A673 (cell line): ENCODE measurements around the gene SH3RF3. TPM values are rescaled to one million over a fixed set of nuclear protein-coding genes. Genes with fewer than 3 reads are reported as not detected.

Experiments
- BruUV-seq: library from RNA; stranded (reverse); fragments of 400-500 nt; replicated peaks from 2 replicates; lab custom pipeline; 2021; lab: Mats Ljungman, UMichigan
- CTCF ChIA-PET: fragments of 300-600 bp; sonication (Branson Sonifier 250); formaldehyde crosslinking; loops from one replicate; lab custom pipeline; 2022; ENCODE audit warnings: antibody characterized with exemption; lab: Charles Lee
- POLR2A ChIA-PET: fragments of 300-600 bp; sonication (Branson Sonifier 250); formaldehyde crosslinking; loops from one replicate; lab custom pipeline; 2022; ENCODE audit warnings: antibody characterized with exemption; ENCODE audit not compliant: low non-redundant PET; lab: Charles Lee
- DNase-seq: peaks from one replicate; pipeline ENCODE4 v3.0.0-alpha.2; 2015; ENCODE audit warnings: low spot score
- H3K27ac ChIP-seq: fragments of 200-600 bp; sonication (generic); 2 replicates; pipeline ENCODE4 v1.5.1; 2016; ENCODE audit warnings: mixed run types, low read depth, mild to moderate bottlenecking, mixed read lengths, antibody characterized with exemption, low read length; ENCODE audit not compliant: poor library complexity, severe bottlenecking
- H3K27me3 ChIP-seq: fragments of 200-600 bp; sonication (generic); replicated peaks from 2 replicates; pipeline ENCODE4 v1.6.1; 2017; ENCODE audit warnings: mixed run types, low read depth, mild to moderate bottlenecking, mixed read lengths, antibody characterized with exemption, low read length; ENCODE audit not compliant: insufficient read depth, poor library complexity
- H3K36me3 ChIP-seq: fragments of 200-600 bp; sonication (generic); 2 replicates; pipeline ENCODE4 v1.6.1; 2016; ENCODE audit warnings: mixed run types, mild to moderate bottlenecking, mixed read lengths, antibody characterized with exemption, low read length; ENCODE audit not compliant: insufficient read depth, poor library complexity, severe bottlenecking
- H3K4me1 ChIP-seq: fragments of 200-600 bp; sonication (generic); 2 replicates; pipeline ENCODE4 v1.6.1; 2017; ENCODE audit warnings: mixed run types, mild to moderate bottlenecking, mixed read lengths, antibody characterized with exemption, low read length; ENCODE audit not compliant: insufficient read depth, poor library complexity, severe bottlenecking
- H3K4me3 ChIP-seq: fragments of 200-600 bp; sonication (generic); 2 replicates; pipeline ENCODE4 v1.5.1; 2016; ENCODE audit warnings: low read depth, mixed run types, mild to moderate bottlenecking, mixed read lengths, low read length; ENCODE audit not compliant: poor library complexity, severe bottlenecking
- H3K9me3 ChIP-seq: fragments of 200-600 bp; sonication (generic); 2 replicates; pipeline ENCODE4 v1.6.1; 2016; ENCODE audit warnings: mixed run types, low read depth, mild to moderate bottlenecking, mixed read lengths, antibody characterized with exemption, low read length; ENCODE audit not compliant: poor library complexity, severe bottlenecking
- EZH2 ChIP-seq: fragments of 200-600 bp; sonication (generic); IDR thresholded peaks from 2 replicates; pipeline ENCODE4 v1.6.1; 2017; ENCODE audit warnings: borderline replicate concordance, low read depth, mild to moderate bottlenecking, mixed read lengths, antibody characterized with exemption, low read length; ENCODE audit not compliant: poor library complexity, severe bottlenecking
- intact Hi-C: fragments of 100-400 bp; cut with micrococcal nuclease; formaldehyde crosslinking; loops from one replicate; pipeline ENCODE4 v1.10.0; 2022; ENCODE audit not compliant: unreplicated experiment
- total RNA-seq: library from RNA; stranded (reverse); gene quantifications from 2 replicates; pipeline ENCODE4 v1.2.3, GENCODE V29; 2021
- TF ChIP-seq, protein P1 (sequence below): fragments of 300-800, 200-600 bp; sonication (generic); conservative IDR thresholded peaks from 2 replicates; pipeline ENCODE4 v1.5.1; 2017; ENCODE audit warnings: low read depth, mild to moderate bottlenecking, antibody characterized with exemption, low read length, moderate library complexity, mixed read lengths

The SH3RF3 gene
- total RNA-seq, 1 experiment from 2014 or later, result 0.15 TPM

DNA sequence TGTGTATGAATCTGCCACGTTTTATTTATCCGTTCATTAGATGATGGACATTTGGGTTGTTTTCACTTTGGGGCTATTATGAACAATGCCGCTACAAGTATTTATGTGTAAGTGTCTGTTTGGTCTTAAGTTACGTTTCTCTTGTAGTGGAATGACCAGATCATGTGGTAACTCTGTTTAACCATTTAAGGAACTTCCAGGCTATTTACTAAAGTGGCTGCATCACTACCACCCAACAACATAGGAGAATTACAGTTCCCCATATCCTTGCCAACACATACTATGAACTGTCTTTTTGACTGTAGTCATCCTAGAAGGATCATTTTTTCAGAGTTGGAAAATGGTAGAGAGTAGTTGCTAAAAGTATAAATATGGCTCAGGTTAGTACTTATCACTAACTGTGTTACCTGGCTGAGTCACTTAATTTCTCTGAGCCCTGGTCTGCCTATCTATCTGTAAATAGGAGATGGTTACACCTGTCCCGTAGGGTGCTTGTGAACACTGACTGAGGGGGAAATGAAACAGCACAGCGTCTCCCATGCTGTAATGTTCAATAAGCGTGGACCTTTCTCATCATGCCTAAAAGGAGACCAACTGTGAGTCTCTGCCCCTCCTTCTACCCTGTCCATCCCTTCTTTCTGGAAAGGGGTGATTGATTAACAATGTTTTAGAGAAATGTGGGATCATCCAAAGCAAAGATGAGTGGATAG is 103.1 kb downstream of the SH3RF3 start:
- intact Hi-C loops, result no loop called here

DNA sequence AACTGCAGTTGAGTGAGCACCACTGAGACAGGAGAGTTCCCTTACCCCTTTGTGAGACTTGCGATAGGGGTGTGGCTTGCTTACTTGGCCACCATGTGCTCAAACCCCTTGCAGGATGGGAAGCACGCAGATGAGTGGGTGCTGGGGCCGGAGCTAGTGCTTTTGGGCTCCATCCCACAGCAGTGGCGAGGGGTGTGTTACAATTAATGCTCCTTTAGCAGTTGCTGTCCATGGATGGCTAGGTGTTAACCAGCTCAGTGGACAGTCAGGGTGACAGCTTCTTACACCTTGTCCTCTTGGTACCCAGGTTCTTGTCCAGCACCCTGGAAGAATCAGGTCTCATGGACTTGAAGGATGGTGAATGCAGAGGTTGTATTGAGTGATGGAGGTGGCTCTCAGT is 103.9 kb downstream of the SH3RF3 start:
- H3K27ac ChIP-seq, result no peak overlapping the region
- no peaks in the 10 kb centered on the region for H3K36me3 ChIP-seq
- BruUV-seq, result no TSS peak
- H3K27me3 ChIP-seq, result peaks cover 9% of the 10 kb centered on the region
- H3K9me3 ChIP-seq, result no peaks in the 10 kb centered on the region
- H3K4me1 ChIP-seq, result no peaks in the 10 kb centered on the region
- TF ChIP-seq, protein P1, sequence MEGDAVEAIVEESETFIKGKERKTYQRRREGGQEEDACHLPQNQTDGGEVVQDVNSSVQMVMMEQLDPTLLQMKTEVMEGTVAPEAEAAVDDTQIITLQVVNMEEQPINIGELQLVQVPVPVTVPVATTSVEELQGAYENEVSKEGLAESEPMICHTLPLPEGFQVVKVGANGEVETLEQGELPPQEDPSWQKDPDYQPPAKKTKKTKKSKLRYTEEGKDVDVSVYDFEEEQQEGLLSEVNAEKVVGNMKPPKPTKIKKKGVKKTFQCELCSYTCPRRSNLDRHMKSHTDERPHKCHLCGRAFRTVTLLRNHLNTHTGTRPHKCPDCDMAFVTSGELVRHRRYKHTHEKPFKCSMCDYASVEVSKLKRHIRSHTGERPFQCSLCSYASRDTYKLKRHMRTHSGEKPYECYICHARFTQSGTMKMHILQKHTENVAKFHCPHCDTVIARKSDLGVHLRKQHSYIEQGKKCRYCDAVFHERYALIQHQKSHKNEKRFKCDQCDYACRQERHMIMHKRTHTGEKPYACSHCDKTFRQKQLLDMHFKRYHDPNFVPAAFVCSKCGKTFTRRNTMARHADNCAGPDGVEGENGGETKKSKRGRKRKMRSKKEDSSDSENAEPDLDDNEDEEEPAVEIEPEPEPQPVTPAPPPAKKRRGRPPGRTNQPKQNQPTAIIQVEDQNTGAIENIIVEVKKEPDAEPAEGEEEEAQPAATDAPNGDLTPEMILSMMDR, result no peak
- no peak for TF ChIP-seq EZH2
- POLR2A ChIA-PET, result no interaction called here
- no peak overlapping the region for H3K4me3 ChIP-seq
- CTCF ChIA-PET, result no interaction called here
- no peak for DNase-seq
- intact Hi-C loops, result no loop called here

More for the DNA sequence above, 103.1 kb downstream of the SH3RF3 start:
- Histone ChIP-seq H3K36me3 (no peaks in the 10 kb centered on the region), H3K27ac (no peak overlapping the region), H3K27me3 (peaks cover 9% of the 10 kb centered on the region), H3K4me1 (no peaks in the 10 kb centered on the region), H3K4me3 (no peak overlapping the region), H3K9me3 (no peaks in the 10 kb centered on the region)
- CTCF ChIA-PET, result no interaction called here
- TF ChIP-seq, protein P1, result no peak
- no peak for TF ChIP-seq EZH2
- DNase-seq, result no peak
- BruUV-seq, result no TSS peak
- POLR2A ChIA-PET, result no interaction called here

DNA sequence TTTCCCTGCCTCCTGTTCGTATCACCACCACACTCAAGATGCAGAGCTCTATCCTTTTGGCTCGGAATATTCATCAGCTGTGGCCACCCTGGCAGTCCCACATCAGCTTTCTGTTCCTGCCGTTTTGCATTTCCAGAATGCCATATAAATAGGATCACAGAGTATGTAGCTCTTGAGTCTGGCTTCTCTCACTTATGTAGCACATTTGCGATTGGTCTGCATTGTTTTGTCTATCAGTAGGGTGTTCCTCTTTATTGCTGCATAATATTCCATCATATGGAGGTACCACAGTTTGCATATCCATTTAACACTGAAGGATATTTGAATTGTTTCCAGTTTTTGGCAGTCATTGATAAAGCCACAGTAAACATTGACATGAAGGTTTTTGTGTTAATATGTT is 104.6 kb downstream of the SH3RF3 start:
- CTCF ChIA-PET, result no interaction called here
- POLR2A ChIA-PET, result no interaction called here

More for the DNA sequence above, 104.6 kb downstream of the SH3RF3 start:
- no peak for DNase-seq
- no TSS peak for BruUV-seq
- Histone ChIP-seq H3K27ac (no peak overlapping the region), H3K4me3 (no peak overlapping the region), H3K9me3 (no peaks in the 10 kb centered on the region), H3K36me3 (no peaks in the 10 kb centered on the region), H3K27me3 (peaks cover 9% of the 10 kb centered on the region), H3K4me1 (no peaks in the 10 kb centered on the region)
- intact Hi-C loops, result no loop called here
- TF ChIP-seq, protein P1, result no peak
- no peak for TF ChIP-seq EZH2
